Measurements from ENCODE around the gene CFAP157. TPM values are rescaled to one million over a fixed set of nuclear protein-coding genes. Genes with fewer than 3 reads are reported as not detected.

CFAP157 gene
- total and polyA plus RNA-seq, 2 donors (not counting 3 experiments of a cell fraction or from before 2014, with no cell fraction given): 0.03 TPM; not detected in 1

GRCh38 chr9:127733614-127734013 is 26.8 kb downstream of the CFAP157 start:
- no TSS peak for BruUV-seq (replicated peaks)
- Histone ChIP-seq H3K27ac (ENCODE audit: insufficient read depth, low read depth, low read length) (no peak overlapping the region), H3K4me3 (replicated peaks in 1 of 3; ENCODE audit: insufficient read depth in 1 of 3, low read depth in 1 of 3, low read length in 3 of 3) (no peak overlapping the region), H3K9me3 (replicated peaks; ENCODE audit: control insufficient read depth, insufficient read depth, low read length) (no peaks in the 10 kb centered on the region), H3K27me3 (ENCODE audit: control insufficient read depth in 2 of 2, insufficient read depth in 2 of 2, low read length in 2 of 2) (no peaks in the 10 kb centered on the region), H3K4me1 (ENCODE audit: control insufficient read depth, extremely low read depth, insufficient read depth, low read length) (peaks cover 12% of the 10 kb centered on the region), H2AFZ (ENCODE audit: low read depth, low read length) (no peak overlapping the region), H3K79me2 (ENCODE audit: control insufficient read depth, insufficient read depth, low read length) (peaks cover 2% of the 10 kb centered on the region), H3K4me2 (ENCODE audit: insufficient read depth, low read length) (no peak overlapping the region), H4K20me1 (replicated peaks; ENCODE audit: control insufficient read depth, extremely low read depth, insufficient read depth, low read length) (no peaks in the 10 kb centered on the region), H3K9me1 (replicated peaks; ENCODE audit: control insufficient read depth, extremely low read depth, insufficient read depth, low read length) (no peaks in the 10 kb centered on the region), H3K36me3 (ENCODE audit: control insufficient read depth in 2 of 2, extremely low read depth in 1 of 2, insufficient read depth in 2 of 2, low read length in 2 of 2) (peaks cover 4 to 19% of the 10 kb centered on the region in 2 experiments), H3K9ac (replicated peaks; ENCODE audit: extremely low read depth, insufficient read depth, low read length) (no peak overlapping the region)
- dilution Hi-C loops (cut with MboI; ENCODE audit: extremely low pct_ligation_motif_present, low sequenced_read_pairs): no loop called here
- intact Hi-C loops (cut with micrococcal nuclease): loop anchor here (1.0 kb wide), 3 partner anchors 120 to 229 kb away; no protein-coding TSS in a partner anchor
- ChIA-PET POLR2A (no interaction called here), CTCF (interaction anchor here (1.4 to 1.8 kb wide), 3 partner anchors 18 to 143 kb away, joined by 5 to 30 read pairs (median 6); partner anchors contain the start of genes PTRH1 and TTC16)
- DNase-seq (ENCODE audit: low read depth, low spot score) (no peak), FAIRE-seq (no peak)
- TF ChIP-seq POLR2A (IDR thresholded peaks at IDR 0.05; ENCODE audit: low read depth, low read length) (no peak), MYC (IDR thresholded peaks at IDR 0.05; ENCODE audit: low read depth, low read length) (no peak), CTCF (IDR thresholded peaks at IDR 0.05; ENCODE audit: extremely low read depth in 1 of 2, insufficient read depth in 1 of 2, low read depth in 1 of 2, low read length in 2 of 2) (no peak), GATA2 (IDR thresholded peaks at IDR 0.05; ENCODE audit: insufficient read depth, insufficient read length, low read depth, low read length) (no peak), FOS (IDR thresholded peaks at IDR 0.05; ENCODE audit: borderline replicate concordance, insufficient read depth, low read length) (no peak), EZH2 (IDR thresholded peaks at IDR 0.05; ENCODE audit: borderline replicate concordance, low read depth, low read length, severe bottlenecking) (no peak), MAX (IDR thresholded peaks at IDR 0.05; ENCODE audit: insufficient read depth, insufficient read length) (no peak), POLR2AphosphoS5 (IDR thresholded peaks at IDR 0.05; ENCODE audit: insufficient read depth, low read depth, low read length) (no peak), JUN (IDR thresholded peaks at IDR 0.05; ENCODE audit: borderline replicate concordance, insufficient read depth, insufficient read length, low read depth) (no peak)

All from endothelial cell of umbilical vein (primary cell).